Caco-2 (cell line): ENCODE measurements around the gene MACROD2. TPM values are rescaled to one million over a fixed set of nuclear protein-coding genes. Genes with fewer than 3 reads are reported as not detected.

Source experiments
- BruUV-seq: library from RNA; stranded (reverse); fragments of 400-500 nt; replicated peaks from 2 replicates; lab custom pipeline; 2021; lab: Mats Ljungman, UMichigan
- CTCF ChIA-PET: fragments of 300-600 bp; sonication (Branson Sonifier 250); formaldehyde crosslinking; loops from one replicate; lab custom pipeline; 2022; ENCODE audit warnings: antibody characterized with exemption; lab: Charles Lee
- POLR2A ChIA-PET: fragments of 300-600 bp; sonication (Branson Sonifier 250); formaldehyde crosslinking; loops from one replicate; lab custom pipeline; 2022; ENCODE audit warnings: antibody characterized with exemption; lab: Charles Lee
- DNase-seq, 2 experiments: peaks; one replicate each; pipeline versions ENCODE4 v3.0.0 to v3.0.0-alpha.2; 2020 to 2022
- H3K27me3 ChIP-seq: replicated peaks from 2 replicates; pipeline ENCODE4 v1.6.0; 2011; ENCODE audit warnings: low read length; ENCODE audit not compliant: control insufficient read depth, insufficient read depth
- H3K36me3 ChIP-seq: 2 replicates; pipeline ENCODE4 v1.5.1; 2011; ENCODE audit warnings: low read length; ENCODE audit not compliant: control insufficient read depth, insufficient read depth
- H3K4me1 ChIP-seq: fragments of 250-450 bp; sonication (Bioruptor Pico); 2 replicates; pipeline ENCODE4 v1.5.1; 2020; ENCODE audit warnings: mild to moderate bottlenecking
- H3K4me3 ChIP-seq: 2 replicates; pipeline ENCODE4 v1.5.1; 2011; ENCODE audit warnings: low read depth, mild to moderate bottlenecking, control low read depth, low read length
- H3K9me3 ChIP-seq: fragments of 250-450 bp; sonication (Bioruptor Pico); 2 replicates; pipeline ENCODE4 v1.5.1; 2020; ENCODE audit warnings: mild to moderate bottlenecking, moderate library complexity
- H3K27ac Mint-ChIP-seq: one replicate; pipeline ENCODE4 v1.8.0; 2022; ENCODE audit warnings: mixed read lengths; ENCODE audit not compliant: unreplicated experiment
- H3K27me3 Mint-ChIP-seq: one replicate; pipeline ENCODE4 v1.8.0; 2022; ENCODE audit warnings: mixed read lengths; ENCODE audit not compliant: insufficient read depth, unreplicated experiment
- H3K36me3 Mint-ChIP-seq: one replicate; pipeline ENCODE4 v1.8.0; 2022; ENCODE audit warnings: mild to moderate bottlenecking, mixed read lengths; ENCODE audit not compliant: insufficient read depth, unreplicated experiment
- H3K4me1 Mint-ChIP-seq: one replicate; pipeline ENCODE4 v1.8.0; 2022; ENCODE audit warnings: low read depth, mixed read lengths; ENCODE audit not compliant: unreplicated experiment
- H3K4me3 Mint-ChIP-seq: one replicate; pipeline ENCODE4 v1.8.0; 2022; ENCODE audit warnings: mild to moderate bottlenecking, moderate library complexity, mixed read lengths; ENCODE audit not compliant: unreplicated experiment
- H3K9me3 Mint-ChIP-seq: one replicate; pipeline ENCODE4 v1.8.0; 2022; ENCODE audit warnings: mixed read lengths; ENCODE audit not compliant: unreplicated experiment
- intact Hi-C: fragments of 100-400 bp; cut with micrococcal nuclease; formaldehyde crosslinking; loops from one replicate; pipeline ENCODE4 v1.10.0; 2022; ENCODE audit not compliant: unreplicated experiment
- total RNA-seq: library from RNA; stranded (reverse); gene quantifications from 2 replicates; pipeline ENCODE4 v1.2.3, GENCODE V29; 2022
- TF ChIP-seq, protein P1 (sequence below), 2 experiments: fragments of 200-600 bp in 1 of 2; IDR thresholded peaks; 1 replicate in 1 of 2; 2 replicates in 1 of 2; pipeline versions ENCODE4 v1.5.1 to v1.8.0; 2011 to 2022; ENCODE audit warnings: antibody characterized with exemption in 1 of 2, control low read depth in 1 of 2, inconsistent platforms in 1 of 2, low read depth in 1 of 2, low read length in 1 of 2, mild to moderate bottlenecking in 1 of 2, moderate library complexity in 1 of 2; ENCODE audit not compliant: insufficient read depth in 1 of 2, severe bottlenecking in 1 of 2, unreplicated experiment in 1 of 2

Gene MACROD2
- total RNA-seq, 1 experiment from 2014 or later = 6.4 TPM

- peaks cover 14% of the 10 kb centered on the region for H3K4me1 Mint-ChIP-seq
- no peak for DNase-seq
- intact Hi-C loops = no loop called here
- Histone ChIP-seq H3K4me1 (peaks cover 7% of the 10 kb centered on the region; the same call in 1 of the 2 replicates), H3K9me3 (no peaks in the 10 kb centered on the region), H3K4me3 (no peak overlapping the region), H3K27me3 (no peaks in the 10 kb centered on the region), H3K36me3 (no peaks in the 10 kb centered on the region)
- H3K9me3 Mint-ChIP-seq = no peaks in the 10 kb centered on the region
- H3K36me3 Mint-ChIP-seq = no peaks in the 10 kb centered on the region
- no peak overlapping the region for H3K27ac Mint-ChIP-seq
- ChIA-PET POLR2A (no interaction called here), CTCF (no interaction called here)
- no TSS peak for BruUV-seq
- no peak overlapping the region for H3K4me3 Mint-ChIP-seq
- no peaks in the 10 kb centered on the region for H3K27me3 Mint-ChIP-seq
- TF ChIP-seq, protein P1, sequence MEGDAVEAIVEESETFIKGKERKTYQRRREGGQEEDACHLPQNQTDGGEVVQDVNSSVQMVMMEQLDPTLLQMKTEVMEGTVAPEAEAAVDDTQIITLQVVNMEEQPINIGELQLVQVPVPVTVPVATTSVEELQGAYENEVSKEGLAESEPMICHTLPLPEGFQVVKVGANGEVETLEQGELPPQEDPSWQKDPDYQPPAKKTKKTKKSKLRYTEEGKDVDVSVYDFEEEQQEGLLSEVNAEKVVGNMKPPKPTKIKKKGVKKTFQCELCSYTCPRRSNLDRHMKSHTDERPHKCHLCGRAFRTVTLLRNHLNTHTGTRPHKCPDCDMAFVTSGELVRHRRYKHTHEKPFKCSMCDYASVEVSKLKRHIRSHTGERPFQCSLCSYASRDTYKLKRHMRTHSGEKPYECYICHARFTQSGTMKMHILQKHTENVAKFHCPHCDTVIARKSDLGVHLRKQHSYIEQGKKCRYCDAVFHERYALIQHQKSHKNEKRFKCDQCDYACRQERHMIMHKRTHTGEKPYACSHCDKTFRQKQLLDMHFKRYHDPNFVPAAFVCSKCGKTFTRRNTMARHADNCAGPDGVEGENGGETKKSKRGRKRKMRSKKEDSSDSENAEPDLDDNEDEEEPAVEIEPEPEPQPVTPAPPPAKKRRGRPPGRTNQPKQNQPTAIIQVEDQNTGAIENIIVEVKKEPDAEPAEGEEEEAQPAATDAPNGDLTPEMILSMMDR (IDR thresholded peaks at IDR 0.05; ENCODE audit: insufficient read depth in 1 of 2, low read depth in 1 of 2, low read length in 1 of 2, severe bottlenecking in 1 of 2, unreplicated experiment in 1 of 2) = no peak
Measured at GRCh38 chr20:15859061-15859460, 1863.7 kb downstream of the MACROD2 start.

DNA sequence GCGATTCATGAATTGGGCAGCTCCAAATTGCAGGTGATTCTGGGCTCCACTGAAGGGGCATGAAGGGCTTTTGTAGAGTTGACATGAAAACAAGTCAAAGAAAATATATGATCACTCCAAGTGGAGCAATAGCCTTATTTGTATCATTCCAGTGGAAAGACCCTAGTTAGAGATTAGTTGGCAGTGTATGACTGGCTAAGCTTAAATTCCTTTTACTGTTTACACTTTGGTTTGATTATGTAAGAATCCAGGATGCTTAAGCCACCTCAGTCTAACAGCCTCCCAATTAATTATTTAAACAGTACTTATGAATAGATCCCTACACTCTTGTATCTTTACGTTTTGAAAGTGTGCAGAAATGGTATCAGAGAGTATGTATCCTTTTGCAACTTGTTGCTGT is 1865.5 kb downstream of the MACROD2 start:
- no TSS peak for BruUV-seq
- DNase-seq = no peak
- intact Hi-C loops = loop anchor here (10.0 kb wide), 1 partner anchor 614 kb away; no protein-coding TSS in a partner anchor
- H3K4me3 ChIP-seq = no peak overlapping the region
- no peaks in the 10 kb centered on the region for H3K27me3 ChIP-seq
- Mint-ChIP-seq H3K4me1 (peaks cover 14% of the 10 kb centered on the region), H3K9me3 (no peaks in the 10 kb centered on the region), H3K27me3 (no peaks in the 10 kb centered on the region), H3K36me3 (no peaks in the 10 kb centered on the region), H3K27ac (no peak overlapping the region), H3K4me3 (no peak overlapping the region)
- TF ChIP-seq, protein P1 (IDR thresholded peaks at IDR 0.05; ENCODE audit: insufficient read depth in 1 of 2, low read depth in 1 of 2, low read length in 1 of 2, severe bottlenecking in 1 of 2, unreplicated experiment in 1 of 2) = no peak
- H3K4me1 ChIP-seq = peaks cover 7% of the 10 kb centered on the region; the same call in 1 of the 2 replicates
- ChIA-PET CTCF (no interaction called here), POLR2A (no interaction called here)
- no peaks in the 10 kb centered on the region for H3K9me3 ChIP-seq
- H3K36me3 ChIP-seq = no peaks in the 10 kb centered on the region

- H3K27me3 Mint-ChIP-seq = no peaks in the 10 kb centered on the region
- Histone ChIP-seq H3K36me3 (no peaks in the 10 kb centered on the region), H3K4me1 (peaks cover 3% of the 10 kb centered on the region; the same call in 1 of the 2 replicates), H3K9me3 (no peaks in the 10 kb centered on the region), H3K4me3 (no peak overlapping the region), H3K27me3 (no peaks in the 10 kb centered on the region)
- no peak overlapping the region for H3K27ac Mint-ChIP-seq
- BruUV-seq = no TSS peak
- intact Hi-C loops = loop anchor here (10.0 kb wide), 1 partner anchor 613 kb away; no protein-coding TSS in a partner anchor
- H3K36me3 Mint-ChIP-seq = no peaks in the 10 kb centered on the region
- peaks cover 4% of the 10 kb centered on the region for H3K4me1 Mint-ChIP-seq
- TF ChIP-seq, protein P1 (IDR thresholded peaks at IDR 0.05; ENCODE audit: insufficient read depth in 1 of 2, low read depth in 1 of 2, low read length in 1 of 2, severe bottlenecking in 1 of 2, unreplicated experiment in 1 of 2) = no peak
- H3K9me3 Mint-ChIP-seq = no peaks in the 10 kb centered on the region
- no peak for DNase-seq
- ChIA-PET POLR2A (no interaction called here), CTCF (no interaction called here)
- H3K4me3 Mint-ChIP-seq = no peak overlapping the region
Measured at GRCh38 chr20:15862178-15862577, 1866.9 kb downstream of the MACROD2 start.
